ENCODE data around the gene MEG3. TPM values are rescaled to one million over a fixed set of nuclear protein-coding genes. Genes with fewer than 3 reads are reported as not detected.
"Not testable (repeated sequence)": the region's sequence is repeated elsewhere in the genome, so short reads cannot be mapped to it uniquely, and the experiment has no call there.

MEG3 gene
- total RNA-seq, 1 donor from 2014 or later = 0.18 TPM

- no peak for DNase-seq (ENCODE audit: low spot score in 2 of 2, unreplicated experiment in 2 of 2)
- no peak overlapping the region for H3K27ac Mint-ChIP-seq
- H3K4me1 Mint-ChIP-seq = no peaks in the 10 kb centered on the region
- TF ChIP-seq CTCF (IDR thresholded peaks at IDR 0.05; ENCODE audit: unreplicated experiment) = no peak
- H3K4me3 Mint-ChIP-seq = no peak overlapping the region
- H3K9me3 Mint-ChIP-seq = no peaks in the 10 kb centered on the region
- peaks cover 3% of the 10 kb centered on the region for H3K27me3 Mint-ChIP-seq (ENCODE audit: low read depth)
- H3K36me3 Mint-ChIP-seq = no peaks in the 10 kb centered on the region
Measured at GRCh38 chr14:100800041-100800440, 25.9 kb upstream of the MEG3 start.

GRCh38 chr14:100801433-100801832 lies 24.5 kb upstream of the MEG3 start:
- H3K4me1 Mint-ChIP-seq; DNase-seq (ENCODE audit: low spot score in 2 of 2, unreplicated experiment in 2 of 2); H3K27ac Mint-ChIP-seq; H3K36me3 Mint-ChIP-seq; H3K4me3 Mint-ChIP-seq; H3K27me3 Mint-ChIP-seq (ENCODE audit: low read depth); H3K9me3 Mint-ChIP-seq: not testable (repeated sequence)

- Mint-ChIP-seq H3K4me3 (no peak overlapping the region), H3K27me3 (ENCODE audit: low read depth) (peaks cover 3% of the 10 kb centered on the region)
- DNase-seq (ENCODE audit: low spot score in 2 of 2, unreplicated experiment in 2 of 2) = no peak
Measured at GRCh38 chr14:100802179-100802578, 23.7 kb upstream of the MEG3 start.

DNA sequence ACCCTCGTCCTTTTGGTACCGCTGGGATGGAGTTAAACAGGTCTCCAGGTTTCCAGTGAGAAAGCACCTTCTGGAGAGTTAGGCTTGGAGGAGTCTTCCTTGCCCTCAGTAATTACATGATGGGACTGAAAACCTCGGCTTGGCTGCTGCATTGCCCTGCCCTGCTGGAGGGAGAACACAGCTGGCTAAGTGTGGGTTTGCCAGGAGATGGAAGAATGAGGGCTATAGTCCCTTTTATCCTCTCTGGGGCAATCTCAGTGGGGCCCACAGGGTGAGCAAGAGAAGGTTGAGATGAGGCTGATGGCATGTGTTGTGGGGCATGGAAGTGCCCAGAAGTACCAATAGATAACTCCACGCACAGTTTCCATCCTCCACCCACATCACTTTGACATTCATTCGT lies 23.2 kb upstream of the MEG3 start:
- no peak overlapping the region for H3K4me3 Mint-ChIP-seq
- no peak for TF ChIP-seq CTCF (IDR thresholded peaks at IDR 0.05; ENCODE audit: unreplicated experiment)
- no peaks in the 10 kb centered on the region for H3K9me3 Mint-ChIP-seq
- no peak for DNase-seq (ENCODE audit: low spot score in 2 of 2, unreplicated experiment in 2 of 2)
- H3K36me3 Mint-ChIP-seq = no peaks in the 10 kb centered on the region
- H3K27me3 Mint-ChIP-seq (ENCODE audit: low read depth) = peaks cover 3% of the 10 kb centered on the region
- H3K4me1 Mint-ChIP-seq = no peaks in the 10 kb centered on the region
- H3K27ac Mint-ChIP-seq = no peak overlapping the region

More at GRCh38 chr14:100802179-100802578, 23.7 kb upstream of the MEG3 start:
- no peak for TF ChIP-seq CTCF (IDR thresholded peaks at IDR 0.05; ENCODE audit: unreplicated experiment)
- H3K27ac Mint-ChIP-seq = no peak overlapping the region
- no peaks in the 10 kb centered on the region for H3K4me1 Mint-ChIP-seq
- no peaks in the 10 kb centered on the region for H3K9me3 Mint-ChIP-seq
- no peaks in the 10 kb centered on the region for H3K36me3 Mint-ChIP-seq

- no peaks in the 10 kb centered on the region for H3K36me3 Mint-ChIP-seq
- H3K27me3 Mint-ChIP-seq (ENCODE audit: low read depth) = peaks cover 3% of the 10 kb centered on the region
- DNase-seq (ENCODE audit: low spot score in 2 of 2, unreplicated experiment in 2 of 2) = no peak
- no peaks in the 10 kb centered on the region for H3K9me3 Mint-ChIP-seq
- no peak overlapping the region for H3K27ac Mint-ChIP-seq
- H3K4me3 Mint-ChIP-seq = no peak overlapping the region
- no peak for TF ChIP-seq CTCF (IDR thresholded peaks at IDR 0.05; ENCODE audit: unreplicated experiment)
- H3K4me1 Mint-ChIP-seq = no peaks in the 10 kb centered on the region
Measured at GRCh38 chr14:100803226-100803625, 22.7 kb upstream of the MEG3 start.

DNA sequence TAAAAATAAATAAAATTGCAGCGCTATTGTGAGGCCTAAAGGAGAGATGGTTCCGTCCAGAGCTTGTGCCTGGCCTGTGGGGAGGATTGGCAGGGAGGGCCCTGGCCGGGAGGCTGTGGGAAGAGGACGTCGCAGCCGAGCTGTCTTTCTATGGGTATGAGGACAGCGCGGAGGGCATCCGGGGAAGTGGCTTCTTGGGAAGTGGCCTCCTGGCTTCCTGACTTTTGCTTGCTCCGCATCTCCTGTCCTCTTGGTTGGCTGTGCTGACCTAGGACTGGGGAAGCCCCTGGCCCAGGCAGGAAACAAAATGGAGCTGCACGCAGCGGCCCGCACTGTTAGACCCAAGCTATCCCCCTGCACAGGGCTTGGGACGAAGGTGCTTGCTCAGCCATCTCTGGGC lies 22.2 kb upstream of the MEG3 start:
- H3K27me3 Mint-ChIP-seq (ENCODE audit: low read depth) = peaks cover 3% of the 10 kb centered on the region
- no peak for TF ChIP-seq CTCF (IDR thresholded peaks at IDR 0.05; ENCODE audit: unreplicated experiment)
- H3K9me3 Mint-ChIP-seq = peaks cover 3% of the 10 kb centered on the region
- H3K27ac Mint-ChIP-seq = no peak overlapping the region
- no peak for DNase-seq (ENCODE audit: low spot score in 2 of 2, unreplicated experiment in 2 of 2)
- H3K4me3 Mint-ChIP-seq = no peak overlapping the region
- H3K4me1 Mint-ChIP-seq = no peaks in the 10 kb centered on the region
- no peaks in the 10 kb centered on the region for H3K36me3 Mint-ChIP-seq
